Coronary artery (tissue), 2 donors: Measurements from ENCODE around the gene ZNF462.

Experiments used
- DNase-seq: peaks from one replicate; pipeline ENCODE4 v3.0.0-alpha.2; 2017; ENCODE audit warnings: low spot score
- H3K27ac ChIP-seq, 2 donors: fragments of 200-600 bp; sonication (generic); one replicate each; pipeline ENCODE4 v1.5.1; 2016 to 2019
- H3K4me3 ChIP-seq: fragments of 200-600 bp; sonication (generic); 2 replicates; pipeline ENCODE4 v1.5.1; 2016; ENCODE audit warnings: mild to moderate bottlenecking, moderate library complexity
- TF ChIP-seq, protein P1 (sequence below): fragments of 200-600 bp; sonication (generic); IDR thresholded peaks from one replicate; pipeline ENCODE4 v1.5.1; 2019; ENCODE audit warnings: antibody characterized with exemption

The ZNF462 gene

DNA sequence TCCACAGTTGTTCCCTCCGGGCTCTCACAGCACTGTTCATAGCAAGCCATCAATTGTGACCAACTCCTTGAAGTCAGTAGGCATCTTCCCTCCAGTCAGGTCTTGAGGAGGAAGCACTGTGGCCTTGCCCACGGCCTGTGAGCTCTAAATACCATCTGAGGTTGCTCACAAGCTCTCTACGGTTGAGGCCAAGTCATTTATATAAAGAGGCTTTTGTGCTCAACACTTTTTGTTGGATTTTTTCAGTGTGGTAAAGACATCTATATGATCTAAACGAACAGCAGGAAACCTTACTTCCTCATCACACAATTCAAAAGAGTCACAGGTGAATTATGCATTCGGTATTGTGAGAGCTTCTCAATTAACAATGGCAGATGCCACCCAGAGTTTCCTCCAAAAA is 97.3 kb downstream of the ZNF462 start:
- TF ChIP-seq, protein P1, sequence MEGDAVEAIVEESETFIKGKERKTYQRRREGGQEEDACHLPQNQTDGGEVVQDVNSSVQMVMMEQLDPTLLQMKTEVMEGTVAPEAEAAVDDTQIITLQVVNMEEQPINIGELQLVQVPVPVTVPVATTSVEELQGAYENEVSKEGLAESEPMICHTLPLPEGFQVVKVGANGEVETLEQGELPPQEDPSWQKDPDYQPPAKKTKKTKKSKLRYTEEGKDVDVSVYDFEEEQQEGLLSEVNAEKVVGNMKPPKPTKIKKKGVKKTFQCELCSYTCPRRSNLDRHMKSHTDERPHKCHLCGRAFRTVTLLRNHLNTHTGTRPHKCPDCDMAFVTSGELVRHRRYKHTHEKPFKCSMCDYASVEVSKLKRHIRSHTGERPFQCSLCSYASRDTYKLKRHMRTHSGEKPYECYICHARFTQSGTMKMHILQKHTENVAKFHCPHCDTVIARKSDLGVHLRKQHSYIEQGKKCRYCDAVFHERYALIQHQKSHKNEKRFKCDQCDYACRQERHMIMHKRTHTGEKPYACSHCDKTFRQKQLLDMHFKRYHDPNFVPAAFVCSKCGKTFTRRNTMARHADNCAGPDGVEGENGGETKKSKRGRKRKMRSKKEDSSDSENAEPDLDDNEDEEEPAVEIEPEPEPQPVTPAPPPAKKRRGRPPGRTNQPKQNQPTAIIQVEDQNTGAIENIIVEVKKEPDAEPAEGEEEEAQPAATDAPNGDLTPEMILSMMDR = no peak
- DNase-seq = no peak
- no peak overlapping the region for H3K4me3 ChIP-seq
- H3K27ac ChIP-seq = no peak overlapping the region

DNA sequence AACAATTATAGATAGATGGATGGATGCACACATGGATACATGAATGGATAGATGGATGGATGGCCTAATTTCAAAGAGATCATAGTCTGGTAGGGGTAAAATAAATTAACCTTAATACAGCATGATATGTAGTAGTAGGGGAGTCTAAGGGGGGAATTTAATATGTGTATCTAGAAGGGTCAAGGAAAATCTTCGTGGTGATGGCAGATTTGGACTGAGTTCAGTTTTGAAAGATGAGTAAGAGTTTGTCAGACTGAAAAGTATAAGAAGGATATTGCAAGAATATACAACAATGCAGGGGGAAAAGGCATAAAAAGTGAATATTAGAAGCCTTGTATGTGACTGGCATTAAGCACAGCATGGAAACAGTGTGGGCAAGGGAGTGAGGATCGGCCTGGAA is 98.7 kb downstream of the ZNF462 start:
- DNase-seq = no peak
- TF ChIP-seq, protein P1 = no peak
- Histone ChIP-seq H3K4me3 (no peak overlapping the region), H3K27ac (no peak overlapping the region)

DNA sequence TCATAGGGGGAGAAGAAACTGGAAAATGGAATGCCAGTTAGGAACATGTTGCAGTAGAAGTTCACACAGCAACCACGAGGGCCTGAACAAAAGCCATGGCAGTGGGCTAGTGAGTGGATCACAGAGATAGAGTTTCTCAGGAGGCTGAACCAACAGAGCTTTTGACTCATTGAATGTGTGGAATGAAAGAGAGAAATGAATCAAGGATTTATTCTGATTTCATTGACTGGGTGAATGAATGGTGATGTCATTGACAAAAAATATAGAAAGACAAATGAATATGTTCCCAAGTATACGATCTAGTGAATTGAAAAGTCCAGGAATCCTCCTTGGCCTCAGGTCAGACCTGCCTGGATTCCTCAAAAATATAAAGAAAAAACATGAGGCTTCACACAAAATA is 99.2 kb downstream of the ZNF462 start:
- H3K4me3 ChIP-seq = no peak overlapping the region
- H3K27ac ChIP-seq = no peak overlapping the region
- DNase-seq = no peak
- TF ChIP-seq, protein P1 = no peak

DNA sequence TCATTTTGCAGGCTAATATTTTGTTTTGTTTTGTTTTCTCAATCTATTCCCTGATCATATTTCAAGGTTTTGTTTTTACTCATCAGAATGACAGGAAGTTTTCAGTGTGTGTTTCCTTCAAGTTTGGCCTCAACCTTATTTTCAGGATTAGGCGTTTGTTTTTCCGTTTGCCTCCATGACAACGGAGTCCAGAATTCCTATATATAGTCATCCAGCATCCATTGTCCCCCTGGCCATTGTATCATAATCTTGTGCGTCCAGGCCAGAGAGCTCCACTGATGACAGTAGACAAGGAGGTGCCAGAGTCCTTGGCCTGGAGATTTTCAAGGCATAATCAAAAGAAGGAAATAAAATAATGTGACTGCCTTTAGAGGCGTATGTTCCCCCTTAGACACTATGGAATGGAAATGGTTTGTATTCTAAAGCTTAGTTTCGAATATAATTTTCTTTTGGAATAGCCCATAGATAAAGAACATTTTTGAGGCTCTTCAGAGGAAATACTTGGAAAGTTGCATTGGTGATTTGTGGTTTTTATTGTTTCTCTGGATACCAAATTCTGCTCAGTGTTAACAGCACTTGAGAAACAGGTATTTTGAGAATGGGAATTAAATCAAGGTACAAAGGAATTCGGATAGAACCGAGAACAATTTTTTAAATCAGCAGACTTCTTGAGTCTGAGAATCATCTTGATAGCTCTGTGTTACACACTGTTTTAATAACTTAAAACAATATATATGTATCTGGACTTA is 99.8 kb downstream of the ZNF462 start:
- peak overlapping the region in 1 of 2 donors; percentile 10 for H3K27ac ChIP-seq
- no peak overlapping the region for H3K4me3 ChIP-seq
- DNase-seq = no peak
- TF ChIP-seq, protein P1 = no peak

DNA sequence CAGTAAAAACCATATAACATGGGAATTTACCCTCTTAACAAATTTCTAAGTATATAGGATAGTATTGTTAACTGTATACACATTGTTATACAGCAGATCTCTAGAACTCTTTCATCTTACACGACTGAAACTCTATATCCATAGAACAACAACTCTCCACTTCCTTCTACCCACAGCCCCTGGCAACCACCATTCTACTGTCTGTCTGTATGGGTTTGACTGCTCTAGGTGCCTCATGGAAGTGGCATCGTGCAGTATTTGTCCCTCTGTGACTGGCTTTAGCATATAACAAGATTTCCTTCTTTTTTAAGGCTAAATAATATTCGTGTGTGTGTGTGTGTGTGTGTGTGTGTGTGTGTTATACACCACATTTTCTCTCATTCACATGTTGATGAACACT is 100.7 kb downstream of the ZNF462 start:
- H3K4me3 ChIP-seq = no peak overlapping the region
- DNase-seq = no peak
- no peak overlapping the region for H3K27ac ChIP-seq
- TF ChIP-seq, protein P1 = no peak

DNA sequence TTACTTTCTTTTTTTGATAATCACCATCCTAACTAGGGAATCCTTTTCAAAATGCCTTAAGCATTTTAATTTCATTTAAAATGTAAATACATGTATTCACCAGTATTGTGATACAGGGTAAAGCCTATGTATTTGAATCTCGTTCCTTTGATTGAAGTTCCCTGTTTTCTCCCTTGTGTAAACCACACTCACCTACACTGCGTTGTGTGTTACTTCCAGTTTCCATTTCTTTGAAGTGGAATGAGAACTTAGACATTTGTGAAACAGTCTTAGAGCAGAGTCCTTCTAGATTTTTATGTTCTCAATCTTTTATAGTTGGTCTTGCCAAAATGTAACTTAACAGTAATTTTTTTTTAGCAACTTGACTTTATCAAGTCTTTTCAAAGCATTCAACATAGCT is 101.4 kb downstream of the ZNF462 start:
- no peak for DNase-seq
- TF ChIP-seq, protein P1 = no peak
- no peak overlapping the region for H3K27ac ChIP-seq
- no peak overlapping the region for H3K4me3 ChIP-seq

DNA sequence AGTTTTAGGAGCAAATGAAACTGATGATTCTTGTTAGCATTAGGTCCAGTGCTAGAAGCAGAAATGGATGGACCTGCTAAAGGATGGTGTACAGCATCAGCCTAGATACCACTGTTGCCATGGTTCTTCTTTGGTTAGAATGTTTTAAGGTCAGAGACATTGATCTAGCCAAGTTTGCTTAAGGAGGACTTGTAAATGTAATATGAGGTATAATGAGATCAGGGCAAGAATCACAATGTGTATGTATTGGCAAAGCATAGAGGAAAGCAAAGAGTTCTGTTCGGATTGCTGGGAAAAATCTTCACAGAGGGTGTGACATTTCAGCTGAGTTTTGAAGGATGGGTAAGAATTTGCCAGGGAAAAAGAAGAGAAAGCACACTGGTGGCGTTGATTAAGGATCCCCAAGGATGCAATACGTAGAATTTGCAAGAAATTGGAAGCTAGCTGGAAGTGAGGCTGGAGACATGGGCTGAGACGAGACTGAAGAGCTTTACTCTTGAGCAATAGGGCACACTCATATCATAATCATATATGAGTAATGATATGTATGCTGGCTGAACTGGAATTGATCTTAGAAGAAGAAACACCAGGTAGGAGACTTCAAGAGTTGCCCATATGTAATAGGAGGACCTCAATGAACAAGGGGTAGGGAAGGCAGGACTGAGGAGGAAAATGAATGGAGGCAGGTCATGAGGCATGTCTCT is 102.0 kb downstream of the ZNF462 start:
- Histone ChIP-seq H3K4me3 (no peak overlapping the region), H3K27ac (no peak overlapping the region)
- no peak for DNase-seq
- TF ChIP-seq, protein P1 = no peak
